IPS-20b (cell line): ENCODE data around the gene KRT14.
"Not testable (repeated sequence)": the region's sequence is repeated elsewhere in the genome, so short reads cannot be mapped to it uniquely, and the experiment has no call there.

Experiments used
- H3K27ac ChIP-seq: one replicate; pipeline ENCODE4 v1.5.1; 2013; ENCODE audit warnings: low read length
- H3K27me3 ChIP-seq: 2 replicates; pipeline ENCODE4 v1.6.1; 2013; ENCODE audit warnings: mild to moderate bottlenecking, low read length, inconsistent platforms; ENCODE audit not compliant: insufficient read depth
- H3K36me3 ChIP-seq: 2 replicates; pipeline ENCODE4 v1.6.1; 2013; ENCODE audit warnings: low read depth, mild to moderate bottlenecking, inconsistent platforms, low read length, moderate library complexity; ENCODE audit not compliant: insufficient read depth
- H3K4me1 ChIP-seq: 2 replicates; pipeline ENCODE4 v1.6.1; 2013; ENCODE audit warnings: mild to moderate bottlenecking, control low read depth, inconsistent platforms, low read length, moderate library complexity; ENCODE audit not compliant: insufficient read depth
- H3K4me3 ChIP-seq: 2 replicates; pipeline ENCODE4 v1.5.1; 2013; ENCODE audit warnings: mild to moderate bottlenecking, low read length, inconsistent platforms
- H3K9ac ChIP-seq: 2 replicates; pipeline ENCODE4 v1.6.1; 2013; ENCODE audit warnings: low read depth, mild to moderate bottlenecking, inconsistent platforms, low read length, moderate library complexity
- H3K9me3 ChIP-seq: 2 replicates; pipeline ENCODE4 v1.6.1; 2013; ENCODE audit warnings: mild to moderate bottlenecking, low read depth, low read length, inconsistent platforms; ENCODE audit not compliant: insufficient read depth

The KRT14 gene

GRCh38 chr17:41620583-41621434 is 34.1 kb upstream of the KRT14 start:
- no peaks in the 10 kb centered on the region for H3K27me3 ChIP-seq
- H3K4me3 ChIP-seq = no peak overlapping the region
- H3K9me3 ChIP-seq = no peaks in the 10 kb centered on the region
- no peaks in the 10 kb centered on the region for H3K4me1 ChIP-seq
- H3K27ac ChIP-seq = no peak overlapping the region
- no peaks in the 10 kb centered on the region for H3K36me3 ChIP-seq
- no peak overlapping the region for H3K9ac ChIP-seq

- H3K4me3 ChIP-seq, H3K9me3 ChIP-seq, H3K27ac ChIP-seq, H3K36me3 ChIP-seq, H3K27me3 ChIP-seq, H3K4me1 ChIP-seq, H3K9ac ChIP-seq: not testable (repeated sequence)
Measured at GRCh38 chr17:41619927-41620582, 33.4 kb upstream of the KRT14 start.

- H3K4me1 ChIP-seq = no peaks in the 10 kb centered on the region
- no peaks in the 10 kb centered on the region for H3K27me3 ChIP-seq
- no peak overlapping the region for H3K27ac ChIP-seq
- H3K9me3 ChIP-seq = no peaks in the 10 kb centered on the region
- H3K36me3 ChIP-seq = no peaks in the 10 kb centered on the region
- H3K4me3 ChIP-seq = no peak overlapping the region
- no peak overlapping the region for H3K9ac ChIP-seq
Measured at GRCh38 chr17:41619036-41619926, 32.6 kb upstream of the KRT14 start.

- Histone ChIP-seq H3K9ac (no peak overlapping the region), H3K4me1 (no peaks in the 10 kb centered on the region), H3K36me3 (no peaks in the 10 kb centered on the region), H3K9me3 (no peaks in the 10 kb centered on the region), H3K4me3 (no peak overlapping the region), H3K27me3 (no peaks in the 10 kb centered on the region), H3K27ac (no peak overlapping the region)
Measured at GRCh38 chr17:41618341-41619035, 31.8 kb upstream of the KRT14 start.

- H3K4me1 ChIP-seq = no peaks in the 10 kb centered on the region
- no peak overlapping the region for H3K27ac ChIP-seq
- H3K9ac ChIP-seq = no peak overlapping the region
- no peak overlapping the region for H3K4me3 ChIP-seq
- H3K9me3 ChIP-seq = no peaks in the 10 kb centered on the region
- no peaks in the 10 kb centered on the region for H3K27me3 ChIP-seq
- no peaks in the 10 kb centered on the region for H3K36me3 ChIP-seq
Measured at GRCh38 chr17:41617698-41618097, 31.0 kb upstream of the KRT14 start.

GRCh38 chr17:41617136-41617535 is 30.4 kb upstream of the KRT14 start:
- H3K27me3 ChIP-seq = no peaks in the 10 kb centered on the region
- H3K9me3 ChIP-seq = no peaks in the 10 kb centered on the region
- no peaks in the 10 kb centered on the region for H3K36me3 ChIP-seq
- H3K4me3 ChIP-seq = no peak overlapping the region
- H3K27ac ChIP-seq = no peak overlapping the region
- no peak overlapping the region for H3K9ac ChIP-seq
- H3K4me1 ChIP-seq = no peaks in the 10 kb centered on the region

- not testable (repeated sequence) for H3K4me3 ChIP-seq, H3K36me3 ChIP-seq, H3K27ac ChIP-seq, H3K27me3 ChIP-seq, H3K9ac ChIP-seq, H3K4me1 ChIP-seq, H3K9me3 ChIP-seq
Measured at GRCh38 chr17:41616486-41616885, 29.8 kb upstream of the KRT14 start.

- Histone ChIP-seq H3K4me3 (no peak overlapping the region), H3K9me3 (no peaks in the 10 kb centered on the region), H3K27me3 (no peaks in the 10 kb centered on the region), H3K9ac (no peak overlapping the region), H3K4me1 (no peaks in the 10 kb centered on the region), H3K27ac (no peak overlapping the region), H3K36me3 (no peaks in the 10 kb centered on the region)
Measured at GRCh38 chr17:41615454-41615853, 28.8 kb upstream of the KRT14 start.

GRCh38 chr17:41614767-41615166 is 28.1 kb upstream of the KRT14 start:
- not testable (repeated sequence) for H3K9me3 ChIP-seq, H3K27ac ChIP-seq, H3K4me3 ChIP-seq, H3K4me1 ChIP-seq, H3K9ac ChIP-seq, H3K27me3 ChIP-seq, H3K36me3 ChIP-seq

- Histone ChIP-seq H3K36me3 (no peaks in the 10 kb centered on the region), H3K9me3 (no peaks in the 10 kb centered on the region), H3K27ac (no peak overlapping the region), H3K27me3 (no peaks in the 10 kb centered on the region), H3K4me3 (no peak overlapping the region), H3K4me1 (no peaks in the 10 kb centered on the region), H3K9ac (no peak overlapping the region)
Measured at GRCh38 chr17:41614098-41614497, 27.4 kb upstream of the KRT14 start.

GRCh38 chr17:41613277-41614082 is 26.8 kb upstream of the KRT14 start:
- Histone ChIP-seq H3K9ac (no peak overlapping the region), H3K27me3 (no peaks in the 10 kb centered on the region)

More at GRCh38 chr17:41613277-41614082, 26.8 kb upstream of the KRT14 start:
- no peaks in the 10 kb centered on the region for H3K36me3 ChIP-seq
- no peak overlapping the region for H3K4me3 ChIP-seq
- H3K9me3 ChIP-seq = no peaks in the 10 kb centered on the region
- no peaks in the 10 kb centered on the region for H3K4me1 ChIP-seq
- no peak overlapping the region for H3K27ac ChIP-seq
